Measurements from ENCODE around the gene TMEM163. TPM values are rescaled to one million over a fixed set of nuclear protein-coding genes. Genes with fewer than 3 reads are reported as not detected.

The TMEM163 gene
- total RNA-seq, 2 experiments from 2014 or later = 0.51 TPM; not detected in 1

- BruUV-seq (replicated peaks) = no TSS peak
- ChIA-PET POLR2A (no interaction called here), CTCF (ENCODE audit: unreplicated experiment) (no interaction called here)
- Histone ChIP-seq H3K4me2 (ENCODE audit: low read length) (no peak overlapping the region), H4K20me1 (ENCODE audit: insufficient read depth, low read length) (no peaks in the 10 kb centered on the region), H3K4me3 (ENCODE audit: low read depth, low read length, poor library complexity, severe bottlenecking) (no peak overlapping the region), H3K36me3 (ENCODE audit: insufficient read depth, low read length) (no peaks in the 10 kb centered on the region), H3K4me1 (ENCODE audit: insufficient read depth, low read length, poor library complexity, severe bottlenecking) (no peaks in the 10 kb centered on the region), H2AFZ (ENCODE audit: low read length) (no peak overlapping the region), H3K27ac (ENCODE audit: low read depth, low read length, poor library complexity, severe bottlenecking) (no peak overlapping the region), H3K9me2 (ENCODE audit: insufficient read depth, low read length) (no peaks in the 10 kb centered on the region), H3K9me3 (ENCODE audit: low read length) (no peaks in the 10 kb centered on the region), H3K79me2 (ENCODE audit: insufficient read depth, low read depth, low read length) (no peaks in the 10 kb centered on the region)
- intact Hi-C loops (cut with micrococcal nuclease; ENCODE audit: unreplicated experiment) = no loop called here
- TF ChIP-seq CTCF (conservative IDR thresholded peaks at IDR 0.05; ENCODE audit: low read length) = no peak
- no peak for TF ChIP-seq EZH2phosphoT487 (IDR thresholded peaks at IDR 0.05; ENCODE audit: borderline replicate concordance, low read depth, low read length)
- no peak for DNase-seq (ENCODE audit: low spot score)
These were observed 203.7 kb downstream of the TMEM163 start for GRCh38 chr2:134515137-134515536.

GRCh38 chr2:134513465-134513804 lies 205.4 kb downstream of the TMEM163 start:
- ChIA-PET CTCF (ENCODE audit: unreplicated experiment) (no interaction called here), POLR2A (interaction anchor here (0.7 kb wide), 1 partner anchor 564 kb away, joined by 3 read pairs; no protein-coding TSS in a partner anchor)
- intact Hi-C loops (cut with micrococcal nuclease; ENCODE audit: unreplicated experiment) = no loop called here
- Histone ChIP-seq H3K79me2 (ENCODE audit: insufficient read depth, low read depth, low read length) (no peaks in the 10 kb centered on the region), H3K9me2 (ENCODE audit: insufficient read depth, low read length) (no peaks in the 10 kb centered on the region), H3K27ac (ENCODE audit: low read depth, low read length, poor library complexity, severe bottlenecking) (no peak overlapping the region), H3K4me2 (ENCODE audit: low read length) (no peak overlapping the region), H4K20me1 (ENCODE audit: insufficient read depth, low read length) (no peaks in the 10 kb centered on the region), H3K4me1 (ENCODE audit: insufficient read depth, low read length, poor library complexity, severe bottlenecking) (no peaks in the 10 kb centered on the region), H2AFZ (ENCODE audit: low read length) (no peak overlapping the region), H3K4me3 (ENCODE audit: low read depth, low read length, poor library complexity, severe bottlenecking) (no peak overlapping the region), H3K9me3 (ENCODE audit: low read length) (no peaks in the 10 kb centered on the region), H3K36me3 (ENCODE audit: insufficient read depth, low read length) (no peaks in the 10 kb centered on the region)
- BruUV-seq (replicated peaks) = no TSS peak
- DNase-seq (ENCODE audit: low spot score) = no peak
- TF ChIP-seq EZH2phosphoT487 (IDR thresholded peaks at IDR 0.05; ENCODE audit: borderline replicate concordance, low read depth, low read length) (no peak), CTCF (conservative IDR thresholded peaks at IDR 0.05; ENCODE audit: low read length) (no peak)

GRCh38 chr2:134512734-134513464 lies 205.9 kb downstream of the TMEM163 start:
- no peaks in the 10 kb centered on the region for H3K9me2 ChIP-seq (ENCODE audit: insufficient read depth, low read length)
- DNase-seq (ENCODE audit: low spot score) = no peak
- CTCF ChIA-PET (ENCODE audit: unreplicated experiment) = no interaction called here
- no peaks in the 10 kb centered on the region for H3K36me3 ChIP-seq (ENCODE audit: insufficient read depth, low read length)
- intact Hi-C loops (cut with micrococcal nuclease; ENCODE audit: unreplicated experiment) = no loop called here
- H3K4me1 ChIP-seq (ENCODE audit: insufficient read depth, low read length, poor library complexity, severe bottlenecking) = no peaks in the 10 kb centered on the region
- no peaks in the 10 kb centered on the region for H3K9me3 ChIP-seq (ENCODE audit: low read length)
- H3K4me2 ChIP-seq (ENCODE audit: low read length) = no peak overlapping the region
- H3K27ac ChIP-seq (ENCODE audit: low read depth, low read length, poor library complexity, severe bottlenecking) = no peak overlapping the region
- H3K79me2 ChIP-seq (ENCODE audit: insufficient read depth, low read depth, low read length) = no peaks in the 10 kb centered on the region
- POLR2A ChIA-PET = interaction anchor here (0.6 kb wide), 1 partner anchor 27 kb away, joined by 3 read pairs; no protein-coding TSS in a partner anchor
- no peak overlapping the region for H3K4me3 ChIP-seq (ENCODE audit: low read depth, low read length, poor library complexity, severe bottlenecking)
- no TSS peak for BruUV-seq (replicated peaks)
- TF ChIP-seq EZH2phosphoT487 (IDR thresholded peaks at IDR 0.05; ENCODE audit: borderline replicate concordance, low read depth, low read length) (no peak), CTCF (conservative IDR thresholded peaks at IDR 0.05; ENCODE audit: low read length) (no peak)
- H2AFZ ChIP-seq (ENCODE audit: low read length) = no peak overlapping the region
- no peaks in the 10 kb centered on the region for H4K20me1 ChIP-seq (ENCODE audit: insufficient read depth, low read length)

All from OCI-LY7 (cell line).